ENCODE data around the gene STX1B.
"Not testable (repeated sequence)": the region's sequence is repeated elsewhere in the genome, so short reads cannot be mapped to it uniquely, and the experiment has no call there.

The STX1B gene

GRCh38 chr16:30951750-30952149 is 58.7 kb downstream of the STX1B start:
- no peak for DNase-seq (ENCODE audit: low spot score)

GRCh38 chr16:30951193-30951592 is 59.2 kb downstream of the STX1B start:
- DNase-seq (ENCODE audit: low spot score), result no peak

GRCh38 chr16:30950516-30951065 is 59.8 kb downstream of the STX1B start:
- DNase-seq (ENCODE audit: low spot score), result no peak

- DNase-seq (ENCODE audit: low spot score), result peak; percentile 67
Observed at GRCh38 chr16:30949650-30950515, 60.6 kb downstream of the STX1B start.

- DNase-seq (ENCODE audit: low spot score), result peak; percentile 71
Observed at GRCh38 chr16:30948667-30949649, 61.5 kb downstream of the STX1B start, which contains the start of gene ORAI3. Gene ORAI3 (plus strand): TSS chr16:30949068. CDS start chr16:30949290, 222 bp downstream.

- peak; percentile 100 for DNase-seq (ENCODE audit: low spot score)
Observed at GRCh38 chr16:30947859-30948666, 62.4 kb downstream of the STX1B start.

GRCh38 chr16:30947541-30947858 is 62.9 kb downstream of the STX1B start:
- no peak for DNase-seq (ENCODE audit: low spot score)

GRCh38 chr16:30946671-30947540 is 63.5 kb downstream of the STX1B start:
- no peak for DNase-seq (ENCODE audit: low spot score)

GRCh38 chr16:30944352-30944751 is 66.1 kb downstream of the STX1B start:
- DNase-seq (ENCODE audit: low spot score), result no peak

GRCh38 chr16:30942426-30942806 is 68.0 kb downstream of the STX1B start:
- DNase-seq (ENCODE audit: low spot score), result no peak

GRCh38 chr16:30941600-30942425 is 68.6 kb downstream of the STX1B start:
- DNase-seq (ENCODE audit: low spot score), result peak; percentile 76

GRCh38 chr16:30939571-30939970 is 70.9 kb downstream of the STX1B start:
- DNase-seq (ENCODE audit: low spot score), result not testable (repeated sequence)

Data from cerebellar cortex (tissue), 1 donor.